Pericardium fibroblast (primary cell): ENCODE data around the gene CACNG6. TPM values are rescaled to one million over a fixed set of nuclear protein-coding genes. Genes with fewer than 3 reads are reported as not detected.

Experiments used
- total RNA-seq: library from RNA; depleted of rRNA; stranded (reverse); fragments of >200 nt; gene quantifications from 2 replicates; pipeline ENCODE4 v1.2.3, GENCODE V29; 2015

CACNG6 gene, protein sequence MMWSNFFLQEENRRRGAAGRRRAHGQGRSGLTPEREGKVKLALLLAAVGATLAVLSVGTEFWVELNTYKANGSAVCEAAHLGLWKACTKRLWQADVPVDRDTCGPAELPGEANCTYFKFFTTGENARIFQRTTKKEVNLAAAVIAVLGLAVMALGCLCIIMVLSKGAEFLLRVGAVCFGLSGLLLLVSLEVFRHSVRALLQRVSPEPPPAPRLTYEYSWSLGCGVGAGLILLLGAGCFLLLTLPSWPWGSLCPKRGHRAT
- total RNA-seq, result 0.09 and 0.23 TPM in 2 replicates

DNA sequence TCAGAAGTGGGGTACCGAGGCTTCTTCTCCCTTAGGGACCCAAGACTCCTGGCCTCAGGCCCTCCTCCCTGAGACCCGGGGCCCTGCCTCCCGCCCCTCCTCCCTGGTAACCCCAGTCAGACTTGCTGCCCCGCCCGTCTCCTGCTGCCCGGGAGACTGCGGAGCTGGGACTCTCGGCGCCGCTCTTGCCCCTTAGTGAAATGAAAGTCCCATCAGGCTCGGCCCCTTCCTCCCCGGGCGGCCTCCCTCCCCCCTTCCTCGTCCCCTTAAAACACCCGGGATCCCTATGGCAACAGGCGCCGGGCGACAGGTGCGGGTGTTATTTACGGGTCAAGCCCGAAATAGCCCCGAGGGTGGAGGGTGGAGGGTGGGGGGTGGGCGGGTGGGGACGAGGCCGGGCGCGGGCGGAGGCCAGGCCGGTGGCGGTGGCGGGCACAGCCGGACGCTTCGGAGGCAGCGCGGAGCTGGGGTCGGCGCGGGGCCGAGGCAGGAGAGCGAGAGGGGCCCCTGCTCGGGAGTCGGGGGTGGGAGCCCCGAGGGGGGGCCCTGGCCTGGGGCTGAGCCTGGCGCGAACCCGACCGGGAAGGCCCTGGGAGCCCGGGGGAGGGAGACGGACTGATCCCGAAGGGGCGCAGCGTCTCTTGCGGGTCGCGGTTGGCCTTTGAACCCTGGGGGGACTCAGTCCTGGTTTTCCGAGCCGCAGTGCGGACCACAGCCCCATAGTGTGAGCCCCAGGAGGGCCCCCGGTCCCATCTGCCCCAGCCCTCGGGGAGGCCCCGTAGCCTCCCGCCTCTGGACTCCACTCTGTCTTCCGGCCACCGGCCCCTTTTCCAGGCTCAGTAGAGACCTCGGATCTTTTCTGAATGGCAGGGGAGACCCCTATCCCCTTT lies at the start of gene CACNG6:
TSS of gene CACNG6 (plus strand) at position 414 of the 890 bp plus-strand sequence. CDS start 1,241 bp downstream, outside the sequence.

DNA sequence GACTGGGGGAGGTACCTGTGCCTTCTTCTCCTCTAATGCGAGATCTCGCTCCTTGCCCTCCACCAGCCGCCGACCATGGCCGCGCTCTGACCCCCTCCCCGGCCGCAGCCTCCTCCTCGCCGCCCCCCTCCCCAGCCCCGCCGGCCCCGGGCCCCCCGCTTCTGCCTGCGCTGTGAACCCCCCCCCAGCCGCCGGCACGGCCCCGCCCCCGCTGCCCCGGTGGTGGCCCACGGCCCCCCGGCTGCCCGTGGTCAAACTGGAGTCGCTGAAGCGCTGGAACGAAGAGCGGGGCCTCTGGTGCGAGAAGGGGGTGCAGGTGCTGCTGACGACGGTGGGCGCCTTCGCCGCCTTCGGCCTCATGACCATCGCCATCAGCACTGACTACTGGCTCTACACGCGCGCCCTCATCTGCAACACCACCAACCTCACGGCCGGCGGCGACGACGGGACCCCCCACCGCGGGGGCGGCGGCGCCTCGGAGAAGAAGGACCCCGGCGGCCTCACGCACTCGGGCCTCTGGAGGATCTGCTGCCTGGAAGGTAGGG lies 28.5 kb upstream of the CACNG6 start, which contains the start of gene CACNG8:
TSS of gene CACNG8 (plus strand) at position 51 of the 545 bp plus-strand sequence.

Other genes starting within 250 kb of the CACNG6 start
- gene NLRP12, start 167.3 kb upstream of the CACNG6 start, total RNA-seq, result 0.77 TPM in 1 of 2 replicates, not detected in the other
- gene MYADM, start 123.8 kb upstream of the CACNG6 start, total RNA-seq, result 40.5 and 133 TPM in 2 replicates
- not detected in 2 replicates for gene PRKCG, start 109.4 kb upstream of the CACNG6 start, total RNA-seq
- gene CACNG7, start 82.4 kb upstream of the CACNG6 start, total RNA-seq, result 3.7 and 8.2 TPM in 2 replicates
- gene CACNG8, start 28.7 kb upstream of the CACNG6 start, total RNA-seq, result 0.60 and 1.6 TPM in 2 replicates
- gene VSTM1, start 72.3 kb downstream of the CACNG6 start, total RNA-seq, result not detected in 2 replicates
- gene TARM1, start 89.7 kb downstream of the CACNG6 start, total RNA-seq, result not detected in 2 replicates
- 0.35 and 2.3 TPM in 2 replicates for gene OSCAR, start 109.2 kb downstream of the CACNG6 start, total RNA-seq
- gene NDUFA3, start 111.2 kb downstream of the CACNG6 start, total RNA-seq, result 15.9 and 35.4 TPM in 2 replicates
- gene TFPT, start 124.0 kb downstream of the CACNG6 start, total RNA-seq, result 14.1 and 20.3 TPM in 2 replicates
- gene PRPF31, start 124.1 kb downstream of the CACNG6 start, total RNA-seq, result 43.7 and 43.9 TPM in 2 replicates
- 10.7 and 18.0 TPM in 2 replicates for gene CNOT3, start 146.1 kb downstream of the CACNG6 start, total RNA-seq
- 6.3 and 7.8 TPM in 2 replicates for gene LENG1, start 168.1 kb downstream of the CACNG6 start, total RNA-seq
- gene TMC4, start 181.5 kb downstream of the CACNG6 start, total RNA-seq, result 0.47 and 1.3 TPM in 2 replicates
- 64.2 and 66.3 TPM in 2 replicates for gene MBOAT7, start 197.9 kb downstream of the CACNG6 start, total RNA-seq
- 114 and 119 TPM in 2 replicates for gene TSEN34, start 199.7 kb downstream of the CACNG6 start, total RNA-seq
- gene RPS9, start 209.2 kb downstream of the CACNG6 start, total RNA-seq, result 2,453 and 3,108 TPM in 2 replicates
- not detected in 2 replicates for gene LILRB3, start 231.4 kb downstream of the CACNG6 start, total RNA-seq